GM10847 (cell line): Measurements from ENCODE around the gene STAT5B.
A peak's percentile ranks its signal among the peaks of the same experiment; 100 is the strongest.

Experiments used
- POLR2A ChIP-seq: IDR thresholded peaks from 2 replicates; pipeline ENCODE4 v1.6.1; 2011; ENCODE audit not compliant: insufficient read length; ENCODE audit errors: extremely low read depth

The STAT5B gene

GRCh38 chr17:42288803-42289610 is 12.8 kb upstream of the STAT5B start:
- TF ChIP-seq POLR2A, result peak; percentile 10

GRCh38 chr17:42287977-42288802 is 12.0 kb upstream of the STAT5B start, which contains the start of gene STAT5A:
TSS of gene STAT5A (plus strand) at chr17:42288498. CDS start at chr17:42289412, 914 bp downstream.
- TF ChIP-seq POLR2A, result peak; percentile 62

GRCh38 chr17:42287305-42287976 is 11.2 kb upstream of the STAT5B start:
- peak; percentile 53 for TF ChIP-seq POLR2A

DNA sequence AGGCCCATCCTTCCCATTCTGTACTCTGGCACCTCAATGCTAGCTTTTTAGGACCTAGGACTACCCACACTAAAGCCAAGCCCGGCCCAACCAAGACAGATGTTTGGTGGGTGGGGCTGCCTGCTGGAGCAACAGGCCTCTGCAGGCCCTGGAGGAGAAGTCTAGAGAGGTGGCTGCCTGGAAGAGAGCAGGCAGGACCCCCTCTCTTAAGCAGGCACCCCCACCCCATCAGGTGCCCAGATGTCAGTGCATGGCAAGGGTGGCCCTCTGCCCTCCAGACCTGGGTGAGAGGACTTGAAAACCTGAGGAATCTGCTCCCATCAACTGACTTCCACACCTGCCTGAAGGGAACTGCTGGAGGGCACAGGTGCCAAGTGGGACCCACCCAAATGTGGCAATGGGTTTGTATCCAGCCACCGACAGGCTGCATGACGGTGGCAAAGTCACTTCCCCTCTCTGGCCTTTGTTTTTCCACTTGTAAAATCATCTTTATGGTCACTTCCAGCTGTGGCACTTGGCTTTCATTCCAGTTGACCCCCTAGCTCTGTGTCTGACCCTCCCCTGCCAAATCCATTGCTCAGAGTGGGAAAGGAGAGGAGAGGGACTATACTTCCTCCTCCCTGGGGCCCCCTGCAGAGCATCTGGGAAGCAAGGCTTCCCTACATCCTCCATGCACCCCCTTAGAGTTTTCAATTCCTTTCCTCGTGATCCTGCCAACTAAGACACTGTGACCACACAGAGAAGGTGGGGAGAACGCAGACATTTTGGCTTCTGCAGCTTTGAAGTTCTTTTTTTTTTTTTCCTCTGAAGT is 10.4 kb upstream of the STAT5B start:
- no peak for TF ChIP-seq POLR2A

- TF ChIP-seq POLR2A, result no peak
These were observed 9.3 kb upstream of the STAT5B start for GRCh38 chr17:42285346-42286050.

- no peak for TF ChIP-seq POLR2A
These were observed 8.4 kb upstream of the STAT5B start for GRCh38 chr17:42284566-42284965.

DNA sequence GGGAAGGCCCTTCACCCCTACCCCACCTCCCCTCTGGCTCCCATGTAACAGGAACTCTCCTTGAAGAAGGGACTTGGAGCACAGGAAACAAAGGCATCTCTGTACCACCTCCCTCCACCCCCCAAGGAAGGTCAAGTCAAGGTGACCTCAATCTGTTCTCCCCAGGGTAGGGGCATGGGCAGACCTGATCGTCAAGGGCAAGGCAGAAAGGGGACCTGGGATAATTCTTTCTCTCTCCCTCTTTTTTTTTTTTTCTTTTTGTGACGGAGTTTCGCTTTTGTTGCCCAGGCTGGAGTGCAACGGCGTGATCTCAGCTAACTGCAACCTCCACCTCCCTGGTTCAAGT is 7.8 kb upstream of the STAT5B start:
- no peak for TF ChIP-seq POLR2A

DNA sequence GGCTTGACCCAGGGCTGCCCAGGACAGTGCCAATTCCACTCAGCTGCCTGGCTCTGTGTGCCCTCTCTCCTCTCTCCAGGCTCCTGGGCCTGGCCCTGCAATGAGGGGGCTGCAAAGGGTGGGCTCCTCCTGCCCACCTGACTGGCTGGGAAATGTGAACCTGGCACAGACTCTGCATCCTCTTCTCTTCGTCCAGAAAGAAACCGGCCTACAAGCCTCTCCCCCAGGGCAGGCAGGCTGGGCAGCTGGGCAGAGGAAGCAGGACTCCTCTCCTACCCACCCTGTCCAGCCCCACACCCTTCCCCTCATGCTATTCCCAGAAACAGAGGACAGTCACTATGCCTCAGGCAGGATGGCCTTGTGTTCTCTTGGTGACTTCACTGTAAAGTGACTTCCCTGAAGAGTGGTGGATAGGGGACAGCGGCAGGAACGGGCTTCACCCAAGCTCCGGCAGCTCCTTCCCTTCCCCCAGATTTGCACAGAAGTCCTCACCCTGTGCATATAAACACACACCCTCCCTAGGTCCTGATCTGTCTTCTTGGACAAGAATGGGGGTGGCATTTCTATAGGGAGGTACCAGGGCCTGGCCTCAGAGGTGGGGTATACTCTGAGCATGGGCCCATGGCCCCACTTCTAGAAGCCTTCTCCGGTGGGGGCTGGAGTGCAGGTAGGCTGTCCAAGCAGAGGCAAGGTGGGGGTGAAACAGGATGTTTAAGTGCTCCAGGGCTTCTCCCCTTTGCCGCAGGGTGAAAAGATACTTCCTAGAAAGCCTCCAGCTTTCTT is 7.2 kb upstream of the STAT5B start:
- no peak for TF ChIP-seq POLR2A

GRCh38 chr17:42282478-42283080 is 6.4 kb upstream of the STAT5B start:
- no peak for TF ChIP-seq POLR2A

DNA sequence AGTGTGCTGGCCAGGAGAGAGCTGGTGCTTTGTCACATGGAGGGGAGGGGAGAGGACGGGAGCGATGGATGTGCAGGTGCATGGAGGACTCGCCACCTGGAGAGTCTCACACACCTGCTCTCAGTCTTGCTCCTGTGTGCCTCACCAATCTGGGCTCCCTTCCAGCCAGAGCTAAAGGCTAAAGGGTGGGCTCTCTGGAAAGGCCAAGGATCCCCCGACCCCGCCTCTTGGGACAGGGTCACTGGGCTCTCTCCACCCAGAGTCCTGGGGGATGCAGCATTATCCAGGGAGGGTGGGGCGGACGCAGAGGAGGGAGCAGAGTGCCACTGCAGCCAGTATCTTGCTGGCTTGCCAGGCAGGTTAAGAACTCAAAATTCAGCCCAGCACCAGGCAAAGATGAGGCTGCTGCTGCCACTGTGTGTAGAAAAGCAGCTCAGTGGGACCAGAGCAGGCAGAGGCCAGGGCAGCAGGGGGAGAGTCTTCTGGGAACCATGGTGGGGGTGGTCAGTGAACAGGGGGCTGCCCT is 5.4 kb upstream of the STAT5B start:
- no peak for TF ChIP-seq POLR2A

DNA sequence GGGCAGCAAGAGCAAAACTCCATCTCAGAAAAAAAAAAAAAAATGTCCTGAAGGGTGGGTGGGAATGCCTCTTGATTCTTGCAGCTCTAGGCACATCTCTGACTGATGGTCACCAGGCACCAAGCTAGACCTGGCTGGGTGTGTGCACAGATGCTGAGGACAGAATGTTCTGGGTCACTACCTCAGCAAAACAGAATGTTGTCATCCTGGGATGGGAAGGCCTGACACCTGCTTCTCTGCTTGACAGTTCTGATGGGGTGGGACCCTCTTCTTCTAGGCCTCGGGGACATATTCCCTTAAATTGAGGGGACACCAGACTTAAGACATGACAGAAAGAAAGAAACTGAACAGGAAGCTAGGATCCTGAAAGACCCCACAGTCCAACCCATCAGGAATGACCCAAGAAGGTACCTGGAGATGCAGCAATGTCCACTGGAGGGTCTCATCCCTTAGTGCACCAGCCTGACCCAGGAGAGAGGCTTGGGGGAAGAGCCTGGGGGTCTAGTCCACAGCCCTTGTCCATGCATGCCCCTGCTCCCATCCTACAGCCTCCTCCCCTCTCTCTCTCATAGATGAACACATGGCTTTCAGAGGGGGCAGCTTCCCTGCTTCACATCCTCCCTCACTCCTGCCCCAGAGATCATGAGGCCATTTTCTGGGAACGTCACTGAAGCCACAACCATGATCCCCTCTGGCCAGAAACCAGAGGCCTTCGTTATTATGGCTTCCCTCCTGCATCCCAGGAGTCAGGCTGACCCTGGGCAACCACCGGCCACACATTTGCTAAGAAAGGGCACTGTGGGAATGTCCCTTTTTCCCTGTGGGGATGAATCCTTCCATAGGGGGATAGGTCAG is 3.8 kb upstream of the STAT5B start:
- no peak for TF ChIP-seq POLR2A

DNA sequence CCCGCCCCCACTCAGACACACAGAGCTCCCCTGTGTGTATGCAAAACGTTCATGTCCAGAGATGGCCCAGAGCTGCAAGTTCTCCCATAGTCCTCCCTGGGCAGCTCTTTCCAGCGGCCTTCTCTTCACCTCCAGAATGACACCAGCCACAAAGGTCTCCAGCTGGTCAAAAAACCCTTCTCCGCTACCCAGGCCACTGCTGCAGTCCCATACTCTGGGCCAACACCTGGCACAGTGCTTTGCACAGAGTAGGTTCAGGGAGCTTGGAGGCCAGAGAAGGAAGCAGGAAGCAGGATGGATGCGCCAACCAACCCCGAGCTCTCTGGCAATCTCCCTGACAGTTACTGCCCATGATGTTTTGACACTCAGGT is 1.1 kb upstream of the STAT5B start:
- no peak for TF ChIP-seq POLR2A

DNA sequence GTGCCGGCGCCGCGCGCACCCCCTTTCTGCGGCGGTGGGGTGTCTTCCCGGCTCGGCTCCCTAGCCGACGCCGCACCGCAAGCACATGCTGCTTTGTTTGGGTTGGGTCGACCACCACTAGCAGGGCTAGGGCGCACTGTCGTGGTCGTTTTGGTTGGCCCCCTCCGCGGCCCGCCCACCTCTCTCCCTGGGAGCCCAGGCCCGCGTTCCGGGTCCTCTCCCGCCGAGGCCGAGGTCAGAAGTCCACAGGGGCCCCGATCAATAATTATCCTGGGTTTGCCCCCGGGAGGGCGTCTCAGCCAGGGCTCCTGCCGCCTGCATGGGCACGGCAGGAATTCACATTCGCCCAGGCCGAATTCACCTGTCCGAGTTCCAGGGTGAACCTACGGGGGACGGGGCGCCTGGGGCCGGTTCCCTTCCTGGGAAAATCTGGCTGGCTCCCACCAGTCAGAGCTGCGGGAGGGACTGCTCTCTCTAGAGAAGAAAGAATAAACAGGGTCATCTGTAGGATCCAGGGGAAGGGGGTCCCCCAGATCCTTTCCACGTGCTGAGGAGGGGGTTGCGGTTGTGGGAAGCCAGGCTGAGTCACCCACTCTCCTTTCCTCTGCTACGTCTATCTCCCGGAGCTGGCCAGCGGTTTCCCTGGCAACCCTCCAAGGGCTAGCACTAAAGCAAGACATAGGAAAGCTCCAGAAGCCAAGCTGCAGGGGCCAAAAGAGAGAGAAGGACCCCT is 584 bp upstream of the STAT5B start:
- TF ChIP-seq POLR2A, result no peak
